Measurements from ENCODE around the gene PTGES2. TPM values are rescaled to one million over a fixed set of nuclear protein-coding genes. Genes with fewer than 3 reads are reported as not detected.
A peak's percentile ranks its signal among the peaks of the same experiment; 100 is the strongest.

The PTGES2 gene
- total and polyA plus RNA-seq, 2 of the 13 experiments (the other 11 are each of a cell fraction or from before 2014, with no cell fraction given) = 63.7 to 79.8 TPM

DNA sequence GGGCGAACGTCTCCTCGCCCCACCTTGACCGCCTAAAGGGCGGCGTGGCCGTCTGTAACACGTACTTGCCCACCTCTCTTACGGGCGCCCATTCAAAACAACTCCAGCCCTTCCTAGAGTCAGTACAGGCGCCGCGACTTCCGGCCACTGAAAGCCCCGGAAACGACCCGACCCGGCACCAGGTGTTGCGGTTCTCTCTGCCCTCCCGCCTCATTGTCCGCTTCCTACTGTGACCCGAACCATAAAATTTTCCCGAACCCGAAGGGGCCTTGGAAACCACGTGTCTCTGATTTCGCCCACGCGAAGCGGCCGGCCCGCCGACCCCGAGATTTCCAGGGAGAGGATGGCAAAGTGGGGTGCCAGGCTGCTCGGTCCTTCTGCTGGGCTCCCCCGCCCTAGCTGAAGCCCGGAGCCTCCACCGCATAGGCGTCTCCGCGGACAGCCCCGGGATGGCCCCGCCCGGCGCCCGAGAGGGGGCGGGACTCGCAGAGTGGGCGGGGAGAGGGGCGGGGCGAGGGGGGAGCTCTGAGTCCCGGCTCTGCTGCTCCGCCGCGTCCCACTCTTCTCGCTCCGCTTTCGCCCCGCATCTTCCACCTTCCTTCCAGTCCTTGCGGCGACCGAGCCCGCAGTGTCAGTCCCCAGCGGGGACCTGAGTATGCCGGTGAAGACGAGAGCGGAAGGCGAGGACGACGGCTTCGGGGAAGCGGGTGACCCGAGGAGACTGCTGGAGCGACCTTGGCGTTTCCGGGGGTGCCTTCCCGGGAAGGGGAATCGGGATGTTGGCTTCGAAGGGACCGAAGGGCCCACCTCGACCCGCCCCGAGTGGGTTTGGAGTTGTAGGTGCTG is 684 bp upstream of the PTGES2 start (continued):
- TF ChIP-seq ZNF234 (CRISPR knock-in tag; conservative IDR thresholded peaks at IDR 0.05) = no peak
- TF ChIP-seq, protein P1, sequence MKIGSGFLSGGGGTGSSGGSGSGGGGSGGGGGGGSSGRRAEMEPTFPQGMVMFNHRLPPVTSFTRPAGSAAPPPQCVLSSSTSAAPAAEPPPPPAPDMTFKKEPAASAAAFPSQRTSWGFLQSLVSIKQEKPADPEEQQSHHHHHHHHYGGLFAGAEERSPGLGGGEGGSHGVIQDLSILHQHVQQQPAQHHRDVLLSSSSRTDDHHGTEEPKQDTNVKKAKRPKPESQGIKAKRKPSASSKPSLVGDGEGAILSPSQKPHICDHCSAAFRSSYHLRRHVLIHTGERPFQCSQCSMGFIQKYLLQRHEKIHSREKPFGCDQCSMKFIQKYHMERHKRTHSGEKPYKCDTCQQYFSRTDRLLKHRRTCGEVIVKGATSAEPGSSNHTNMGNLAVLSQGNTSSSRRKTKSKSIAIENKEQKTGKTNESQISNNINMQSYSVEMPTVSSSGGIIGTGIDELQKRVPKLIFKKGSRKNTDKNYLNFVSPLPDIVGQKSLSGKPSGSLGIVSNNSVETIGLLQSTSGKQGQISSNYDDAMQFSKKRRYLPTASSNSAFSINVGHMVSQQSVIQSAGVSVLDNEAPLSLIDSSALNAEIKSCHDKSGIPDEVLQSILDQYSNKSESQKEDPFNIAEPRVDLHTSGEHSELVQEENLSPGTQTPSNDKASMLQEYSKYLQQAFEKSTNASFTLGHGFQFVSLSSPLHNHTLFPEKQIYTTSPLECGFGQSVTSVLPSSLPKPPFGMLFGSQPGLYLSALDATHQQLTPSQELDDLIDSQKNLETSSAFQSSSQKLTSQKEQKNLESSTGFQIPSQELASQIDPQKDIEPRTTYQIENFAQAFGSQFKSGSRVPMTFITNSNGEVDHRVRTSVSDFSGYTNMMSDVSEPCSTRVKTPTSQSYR (CRISPR knock-in tag; IDR thresholded peaks at IDR 0.05; ENCODE audit: borderline replicate concordance) = no peak
- TF ChIP-seq ZNF263 (CRISPR knock-in tag; IDR thresholded peaks at IDR 0.05) = no peak
- no peak for TF ChIP-seq FOXM1 (CRISPR knock-in tag; IDR thresholded peaks at IDR 0.05)
- peak; percentile 92 for TF ChIP-seq SP4 (CRISPR knock-in tag; IDR thresholded peaks at IDR 0.05)
- no peak for TF ChIP-seq SMAD9 (CRISPR knock-in tag; IDR thresholded peaks at IDR 0.05)
- TF ChIP-seq HOXA7 (CRISPR knock-in tag; IDR thresholded peaks at IDR 0.05) = no peak
- peak; percentile 43; the same call in 1 of the 2 replicates for TF ChIP-seq THAP11 (CRISPR knock-in tag; IDR thresholded peaks at IDR 0.05)
- no peak for TF ChIP-seq GPN1 (CRISPR knock-in tag; IDR thresholded peaks at IDR 0.05; ENCODE audit: borderline replicate concordance)
- TF ChIP-seq, protein P2, sequence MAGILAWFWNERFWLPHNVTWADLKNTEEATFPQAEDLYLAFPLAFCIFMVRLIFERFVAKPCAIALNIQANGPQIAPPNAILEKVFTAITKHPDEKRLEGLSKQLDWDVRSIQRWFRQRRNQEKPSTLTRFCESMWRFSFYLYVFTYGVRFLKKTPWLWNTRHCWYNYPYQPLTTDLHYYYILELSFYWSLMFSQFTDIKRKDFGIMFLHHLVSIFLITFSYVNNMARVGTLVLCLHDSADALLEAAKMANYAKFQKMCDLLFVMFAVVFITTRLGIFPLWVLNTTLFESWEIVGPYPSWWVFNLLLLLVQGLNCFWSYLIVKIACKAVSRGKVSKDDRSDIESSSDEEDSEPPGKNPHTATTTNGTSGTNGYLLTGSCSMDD (CRISPR knock-in tag; IDR thresholded peaks at IDR 0.05) = no peak
- TF ChIP-seq, protein P3, sequence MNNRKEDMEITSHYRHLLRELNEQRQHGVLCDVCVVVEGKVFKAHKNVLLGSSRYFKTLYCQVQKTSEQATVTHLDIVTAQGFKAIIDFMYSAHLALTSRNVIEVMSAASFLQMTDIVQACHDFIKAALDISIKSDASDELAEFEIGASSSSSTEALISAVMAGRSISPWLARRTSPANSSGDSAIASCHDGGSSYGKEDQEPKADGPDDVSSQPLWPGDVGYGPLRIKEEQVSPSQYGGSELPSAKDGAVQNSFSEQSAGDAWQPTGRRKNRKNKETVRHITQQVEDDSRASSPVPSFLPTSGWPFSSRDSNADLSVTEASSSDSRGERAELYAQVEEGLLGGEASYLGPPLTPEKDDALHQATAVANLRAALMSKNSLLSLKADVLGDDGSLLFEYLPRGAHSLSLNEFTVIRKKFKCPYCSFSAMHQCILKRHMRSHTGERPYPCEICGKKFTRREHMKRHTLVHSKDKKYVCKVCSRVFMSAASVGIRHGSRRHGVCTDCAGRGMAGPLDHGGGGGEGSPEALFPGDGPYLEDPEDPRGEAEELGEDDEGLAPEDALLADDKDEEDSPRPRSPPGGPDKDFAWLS (CRISPR knock-in tag; IDR thresholded peaks at IDR 0.05; ENCODE audit: borderline replicate concordance) = no peak
- TF ChIP-seq TAF1 (CRISPR knock-in tag; IDR thresholded peaks at IDR 0.05) = peak; percentile 64; the same call in 1 of the 2 replicates
- TF ChIP-seq, protein P4, sequence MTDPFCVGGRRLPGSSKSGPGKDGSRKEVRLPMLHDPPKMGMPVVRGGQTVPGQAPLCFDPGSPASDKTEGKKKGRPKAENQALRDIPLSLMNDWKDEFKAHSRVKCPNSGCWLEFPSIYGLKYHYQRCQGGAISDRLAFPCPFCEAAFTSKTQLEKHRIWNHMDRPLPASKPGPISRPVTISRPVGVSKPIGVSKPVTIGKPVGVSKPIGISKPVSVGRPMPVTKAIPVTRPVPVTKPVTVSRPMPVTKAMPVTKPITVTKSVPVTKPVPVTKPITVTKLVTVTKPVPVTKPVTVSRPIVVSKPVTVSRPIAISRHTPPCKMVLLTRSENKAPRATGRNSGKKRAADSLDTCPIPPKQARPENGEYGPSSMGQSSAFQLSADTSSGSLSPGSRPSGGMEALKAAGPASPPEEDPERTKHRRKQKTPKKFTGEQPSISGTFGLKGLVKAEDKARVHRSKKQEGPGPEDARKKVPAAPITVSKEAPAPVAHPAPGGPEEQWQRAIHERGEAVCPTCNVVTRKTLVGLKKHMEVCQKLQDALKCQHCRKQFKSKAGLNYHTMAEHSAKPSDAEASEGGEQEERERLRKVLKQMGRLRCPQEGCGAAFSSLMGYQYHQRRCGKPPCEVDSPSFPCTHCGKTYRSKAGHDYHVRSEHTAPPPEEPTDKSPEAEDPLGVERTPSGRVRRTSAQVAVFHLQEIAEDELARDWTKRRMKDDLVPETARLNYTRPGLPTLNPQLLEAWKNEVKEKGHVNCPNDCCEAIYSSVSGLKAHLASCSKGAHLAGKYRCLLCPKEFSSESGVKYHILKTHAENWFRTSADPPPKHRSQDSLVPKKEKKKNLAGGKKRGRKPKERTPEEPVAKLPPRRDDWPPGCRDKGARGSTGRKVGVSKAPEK (CRISPR knock-in tag; IDR thresholded peaks at IDR 0.05; ENCODE audit: borderline replicate concordance) = no peak
- TF ChIP-seq, protein P5, sequence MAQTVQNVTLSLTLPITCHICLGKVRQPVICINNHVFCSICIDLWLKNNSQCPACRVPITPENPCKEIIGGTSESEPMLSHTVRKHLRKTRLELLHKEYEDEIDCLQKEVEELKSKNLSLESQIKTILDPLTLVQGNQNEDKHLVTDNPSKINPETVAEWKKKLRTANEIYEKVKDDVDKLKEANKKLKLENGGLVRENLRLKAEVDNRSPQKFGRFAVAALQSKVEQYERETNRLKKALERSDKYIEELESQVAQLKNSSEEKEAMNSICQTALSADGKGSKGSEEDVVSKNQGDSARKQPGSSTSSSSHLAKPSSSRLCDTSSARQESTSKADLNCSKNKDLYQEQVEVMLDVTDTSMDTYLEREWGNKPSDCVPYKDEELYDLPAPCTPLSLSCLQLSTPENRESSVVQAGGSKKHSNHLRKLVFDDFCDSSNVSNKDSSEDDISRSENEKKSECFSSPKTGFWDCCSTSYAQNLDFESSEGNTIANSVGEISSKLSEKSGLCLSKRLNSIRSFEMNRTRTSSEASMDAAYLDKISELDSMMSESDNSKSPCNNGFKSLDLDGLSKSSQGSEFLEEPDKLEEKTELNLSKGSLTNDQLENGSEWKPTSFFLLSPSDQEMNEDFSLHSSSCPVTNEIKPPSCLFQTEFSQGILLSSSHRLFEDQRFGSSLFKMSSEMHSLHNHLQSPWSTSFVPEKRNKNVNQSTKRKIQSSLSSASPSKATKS (CRISPR knock-in tag; IDR thresholded peaks at IDR 0.05) = no peak
- TF ChIP-seq PRPF4 (IDR thresholded peaks at IDR 0.05; ENCODE audit: low read depth, low read length, poor library complexity, severe bottlenecking) = no peak
- TF ChIP-seq, protein P6, sequence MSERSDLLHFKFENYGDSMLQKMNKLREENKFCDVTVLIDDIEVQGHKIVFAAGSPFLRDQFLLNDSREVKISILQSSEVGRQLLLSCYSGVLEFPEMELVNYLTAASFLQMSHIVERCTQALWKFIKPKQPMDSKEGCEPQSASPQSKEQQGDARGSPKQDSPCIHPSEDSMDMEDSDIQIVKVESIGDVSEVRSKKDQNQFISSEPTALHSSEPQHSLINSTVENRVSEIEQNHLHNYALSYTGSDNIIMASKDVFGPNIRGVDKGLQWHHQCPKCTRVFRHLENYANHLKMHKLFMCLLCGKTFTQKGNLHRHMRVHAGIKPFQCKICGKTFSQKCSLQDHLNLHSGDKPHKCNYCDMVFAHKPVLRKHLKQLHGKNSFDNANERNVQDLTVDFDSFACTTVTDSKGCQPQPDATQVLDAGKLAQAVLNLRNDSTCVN (CRISPR knock-in tag; IDR thresholded peaks at IDR 0.05; ENCODE audit: borderline replicate concordance) = no peak
